ENCODE data around the gene MYO5A.

- no peak for TF ChIP-seq POLR2A (IDR thresholded peaks at IDR 0.05; ENCODE audit: low read length)
- TF ChIP-seq CTCF (IDR thresholded peaks at IDR 0.05), result no peak
- no peak for TF ChIP-seq MAX (IDR thresholded peaks at IDR 0.05)
- TF ChIP-seq EP300 (IDR thresholded peaks at IDR 0.05), result no peak
- no peak for TF ChIP-seq FOSL2 (IDR thresholded peaks at IDR 0.05)
- no peak for TF ChIP-seq FOSL2 (CRISPR knock-in tag; IDR thresholded peaks at IDR 0.05)
- TF ChIP-seq RAD21 (conservative IDR thresholded peaks at IDR 0.05 in 1 of 2, IDR thresholded peaks at IDR 0.05 in 1 of 2), result no peak
- TF ChIP-seq USF2 (IDR thresholded peaks at IDR 0.05), result no peak
- TF ChIP-seq PHF8 (IDR thresholded peaks at IDR 0.05; ENCODE audit: borderline replicate concordance, low read depth), result no peak
- no peak for TF ChIP-seq CEBPB (IDR thresholded peaks at IDR 0.05)
- TF ChIP-seq HDAC2 (IDR thresholded peaks at IDR 0.05), result no peak
- no peak for TF ChIP-seq GATA3 (IDR thresholded peaks at IDR 0.05; ENCODE audit: borderline replicate concordance)
- TF ChIP-seq TP53 (CRISPR knock-in tag; IDR thresholded peaks at IDR 0.05), result no peak
These were observed 39.9 kb downstream of the MYO5A start for GRCh38 chr15:52488830-52489229.
